Astrocyte of the cerebellum (primary cell): ENCODE measurements around the gene VAPB.
A peak's percentile ranks its signal among the peaks of the same experiment; 100 is the strongest.
"Not testable (repeated sequence)": the region's sequence is repeated elsewhere in the genome, so short reads cannot be mapped to it uniquely, and the experiment has no call there.

Experiments used
- DNase-seq: peaks from one replicate; pipeline ENCODE4 v3.0.0-alpha.2; 2011; ENCODE audit warnings: low read depth
- H3K4me3 ChIP-seq: 2 replicates; pipeline ENCODE4 v1.5.1; 2011; ENCODE audit warnings: mild to moderate bottlenecking, low read depth, low read length, moderate library complexity
- in situ Hi-C: cut with HindIII; loops from 2 replicates; pipeline ENCODE4 v1.10.0; 2017; ENCODE audit warnings: low sequenced_read_pairs
- TF ChIP-seq, protein P1 (sequence below): IDR thresholded peaks from 2 replicates; pipeline ENCODE4 v1.5.1; 2012; ENCODE audit warnings: low read length, low read depth, moderate library complexity, mild to moderate bottlenecking; ENCODE audit errors: missing control alignments

Gene VAPB

DNA sequence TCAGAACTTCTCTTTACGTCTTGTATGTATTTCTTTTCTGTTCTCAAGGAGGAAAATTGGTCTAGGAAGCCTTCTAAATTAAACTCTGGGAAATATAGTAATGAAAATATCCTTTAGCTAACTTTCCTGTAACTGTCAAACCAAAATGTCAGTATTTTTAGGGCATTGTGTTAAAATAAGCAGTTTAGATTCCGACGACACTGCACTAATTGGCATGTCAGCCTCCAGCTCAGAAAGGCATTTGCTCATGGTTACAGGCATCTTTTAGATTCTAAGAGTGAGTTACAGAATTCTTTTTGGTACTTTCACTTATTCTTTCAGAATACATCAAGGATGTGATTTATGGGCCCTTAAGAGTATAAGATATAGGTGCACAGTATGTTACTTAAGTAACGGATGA, 26.1 kb upstream of the VAPB start:
- in situ Hi-C loops: no loop called here
- DNase-seq: no peak
- TF ChIP-seq, protein P1, sequence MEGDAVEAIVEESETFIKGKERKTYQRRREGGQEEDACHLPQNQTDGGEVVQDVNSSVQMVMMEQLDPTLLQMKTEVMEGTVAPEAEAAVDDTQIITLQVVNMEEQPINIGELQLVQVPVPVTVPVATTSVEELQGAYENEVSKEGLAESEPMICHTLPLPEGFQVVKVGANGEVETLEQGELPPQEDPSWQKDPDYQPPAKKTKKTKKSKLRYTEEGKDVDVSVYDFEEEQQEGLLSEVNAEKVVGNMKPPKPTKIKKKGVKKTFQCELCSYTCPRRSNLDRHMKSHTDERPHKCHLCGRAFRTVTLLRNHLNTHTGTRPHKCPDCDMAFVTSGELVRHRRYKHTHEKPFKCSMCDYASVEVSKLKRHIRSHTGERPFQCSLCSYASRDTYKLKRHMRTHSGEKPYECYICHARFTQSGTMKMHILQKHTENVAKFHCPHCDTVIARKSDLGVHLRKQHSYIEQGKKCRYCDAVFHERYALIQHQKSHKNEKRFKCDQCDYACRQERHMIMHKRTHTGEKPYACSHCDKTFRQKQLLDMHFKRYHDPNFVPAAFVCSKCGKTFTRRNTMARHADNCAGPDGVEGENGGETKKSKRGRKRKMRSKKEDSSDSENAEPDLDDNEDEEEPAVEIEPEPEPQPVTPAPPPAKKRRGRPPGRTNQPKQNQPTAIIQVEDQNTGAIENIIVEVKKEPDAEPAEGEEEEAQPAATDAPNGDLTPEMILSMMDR: no peak
- H3K4me3 ChIP-seq: no peak overlapping the region

DNA sequence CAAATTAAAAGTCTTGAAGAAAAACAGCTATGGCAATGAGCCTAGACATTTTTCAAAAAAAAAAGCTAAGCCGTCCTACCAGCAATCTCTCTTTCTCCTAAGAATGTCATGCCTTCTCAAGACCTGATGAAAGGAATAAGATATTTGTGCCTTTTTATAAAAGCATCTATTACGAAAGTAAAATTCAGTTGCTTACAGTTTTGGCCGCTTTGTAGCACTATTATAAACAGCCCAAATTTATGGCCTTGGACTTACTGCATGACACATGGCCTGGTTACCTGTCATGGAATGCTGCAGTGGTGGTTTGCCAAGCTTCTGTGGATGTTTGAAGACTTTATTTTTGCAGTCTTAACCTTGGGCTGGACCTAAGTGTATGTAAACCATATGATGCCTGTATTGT, 22.2 kb upstream of the VAPB start:
- TF ChIP-seq, protein P1: no peak
- DNase-seq: no peak
- in situ Hi-C loops: no loop called here
- no peak overlapping the region for H3K4me3 ChIP-seq

DNA sequence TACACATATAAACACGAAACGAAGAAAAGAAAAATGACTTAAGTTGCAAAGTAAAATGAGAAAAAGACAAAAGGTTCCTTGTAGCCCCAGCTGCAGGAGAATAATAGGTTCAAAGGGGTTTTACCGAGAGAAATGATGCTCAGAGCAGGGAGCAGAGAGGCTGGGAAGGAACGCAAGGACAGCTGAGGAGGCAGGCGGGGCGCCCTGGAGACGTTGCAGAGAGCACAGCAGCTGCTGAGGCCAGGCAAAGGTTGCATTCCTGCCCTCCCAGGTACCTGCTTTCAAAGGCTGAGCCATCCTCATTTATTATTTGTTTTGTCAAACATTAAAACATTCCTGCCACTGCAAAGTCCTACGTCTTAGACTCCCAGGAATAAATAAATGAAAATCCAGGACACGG, 16.2 kb upstream of the VAPB start:
- no peak overlapping the region for H3K4me3 ChIP-seq
- TF ChIP-seq, protein P1: no peak
- in situ Hi-C loops: no loop called here
- DNase-seq: no peak

DNA sequence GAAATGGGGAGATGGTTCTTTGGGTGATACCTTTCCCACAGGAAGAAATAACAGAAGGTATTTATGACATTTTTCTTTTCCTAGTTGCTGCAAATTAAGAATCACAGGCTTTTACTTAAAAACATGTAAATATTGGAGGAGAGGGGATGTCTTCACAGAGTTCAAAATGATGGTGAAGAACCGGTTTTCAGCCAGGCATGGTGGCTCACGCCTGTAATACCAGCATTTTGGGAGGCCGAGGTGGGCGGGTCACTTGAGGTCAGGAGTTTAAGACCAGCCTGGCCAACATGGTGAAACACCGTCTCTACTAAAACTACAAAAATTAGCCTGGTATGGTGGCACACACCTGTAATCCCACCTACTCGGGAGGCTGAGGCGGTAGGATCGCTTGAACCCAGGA, 15.7 kb upstream of the VAPB start:
- in situ Hi-C loops, DNase-seq, H3K4me3 ChIP-seq: not testable (repeated sequence)

DNA sequence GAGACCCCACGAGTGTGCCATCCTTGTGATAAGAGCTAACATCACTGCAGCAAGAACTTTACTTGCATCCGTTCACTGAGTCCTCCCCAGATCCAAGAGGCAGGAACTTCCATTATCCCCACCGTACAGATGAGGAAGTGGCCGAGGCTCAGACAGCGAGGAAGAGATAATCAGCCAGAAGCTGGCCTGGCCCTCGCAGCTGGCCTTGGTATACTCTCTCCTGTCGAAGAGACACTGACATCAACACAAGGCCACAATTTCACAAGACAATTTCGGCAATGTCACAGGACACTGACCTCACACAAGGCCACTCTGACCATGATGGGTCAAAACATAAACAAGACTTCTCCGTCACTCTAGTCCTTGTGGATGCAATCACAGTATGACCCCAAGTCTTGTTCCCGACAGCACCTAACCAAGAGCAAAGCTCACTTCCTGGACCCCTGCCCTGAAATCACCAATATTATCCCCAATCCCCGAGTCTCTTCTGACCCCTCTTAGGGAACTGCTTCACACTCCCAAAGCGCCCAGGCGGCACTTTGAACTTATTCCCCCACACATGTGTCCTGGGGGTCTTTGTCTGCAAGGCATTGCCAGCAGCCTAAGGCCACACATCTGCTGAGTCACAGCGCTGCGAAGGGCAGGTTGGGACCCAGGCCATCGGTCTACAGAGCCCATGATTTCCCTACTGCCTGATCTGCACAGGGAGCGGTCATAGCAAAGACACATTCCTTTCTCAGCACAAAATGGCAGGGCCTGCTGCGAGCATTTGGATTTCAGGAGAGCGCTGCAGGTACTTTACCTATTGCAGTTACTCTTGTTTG, 14.8 kb upstream of the VAPB start:
- H3K4me3 ChIP-seq: no peak overlapping the region
- in situ Hi-C loops: no loop called here

DNA sequence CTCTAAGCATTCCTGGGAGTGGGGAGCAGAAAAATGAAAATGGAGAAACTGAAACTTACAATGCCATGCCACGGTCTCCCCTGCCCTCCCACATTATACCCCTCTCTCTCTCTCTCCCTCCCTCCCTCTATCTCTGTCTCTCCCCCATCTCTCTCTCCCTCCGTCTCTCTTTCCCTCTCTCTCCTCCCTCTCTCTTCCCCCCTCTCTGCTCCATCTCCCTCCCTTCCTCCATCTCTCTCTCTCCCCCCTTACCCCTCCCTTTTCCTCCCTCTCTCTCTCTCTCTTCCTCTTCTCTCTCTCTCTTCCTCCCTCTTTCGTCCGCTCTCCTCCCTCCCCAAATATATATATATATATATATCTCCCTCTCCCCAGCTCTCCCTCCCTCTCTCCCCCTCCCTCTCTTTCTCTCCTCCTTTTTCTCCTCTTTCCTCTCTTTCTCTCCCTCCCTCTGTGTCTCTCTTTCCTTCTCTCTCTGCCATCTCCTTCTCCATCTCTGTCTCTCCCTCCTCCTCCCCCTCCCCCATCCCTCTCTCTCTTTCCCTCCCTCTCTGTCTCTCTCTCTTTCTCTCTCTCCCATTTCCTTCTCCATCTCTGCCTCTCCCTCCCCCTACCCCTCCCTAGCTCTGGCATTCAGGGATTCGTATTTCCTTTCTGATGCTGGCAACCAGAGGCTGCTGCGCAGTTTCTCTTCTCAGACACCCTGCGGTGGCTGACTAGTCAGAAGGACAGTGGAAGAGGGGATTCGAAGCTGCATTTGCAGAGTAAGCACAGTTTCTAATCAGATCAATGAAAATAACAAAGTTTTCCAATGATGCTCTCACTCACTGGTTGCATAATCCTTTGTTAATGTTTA, 13.9 kb upstream of the VAPB start:
- peak; percentile 47 for DNase-seq
- TF ChIP-seq, protein P1: no peak
- H3K4me3 ChIP-seq: no peak overlapping the region
- in situ Hi-C loops: no loop called here

More for the DNA sequence above, 14.8 kb upstream of the VAPB start:
- TF ChIP-seq, protein P1: no peak
- DNase-seq: no peak

DNA sequence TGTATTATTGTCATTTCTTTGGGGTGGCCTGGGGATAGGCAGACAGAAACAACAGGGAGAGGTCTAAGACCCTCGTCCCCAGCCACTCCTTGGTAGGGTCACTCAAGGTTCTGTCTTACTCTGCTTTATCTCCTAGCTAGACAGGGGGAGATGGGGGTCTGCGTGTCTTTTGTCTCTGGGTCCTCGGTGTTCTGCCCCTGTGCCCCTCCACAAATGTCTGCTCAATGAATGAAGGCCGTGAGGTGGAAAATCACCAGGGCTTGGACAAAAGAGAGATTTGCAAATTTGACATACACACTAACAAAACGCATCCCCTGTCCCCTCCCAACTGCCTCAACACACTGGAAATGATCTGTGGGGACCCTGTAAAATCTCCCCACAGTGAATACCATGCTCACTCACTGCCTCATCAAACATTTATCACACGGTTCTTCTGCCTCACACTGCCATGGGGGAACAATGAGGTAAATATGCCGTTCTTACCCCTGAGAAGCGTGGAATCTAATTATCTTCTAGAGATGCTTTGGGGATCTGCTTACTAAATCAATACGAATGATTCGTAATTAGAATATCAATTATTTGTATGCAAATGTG, 13.2 kb upstream of the VAPB start:
- no peak for DNase-seq
- no peak overlapping the region for H3K4me3 ChIP-seq
- in situ Hi-C loops: no loop called here
- TF ChIP-seq, protein P1: no peak
